Measurements from ENCODE around the gene GRIP2.
A peak's percentile ranks its signal among the peaks of the same experiment; 100 is the strongest.

The GRIP2 gene

DNA sequence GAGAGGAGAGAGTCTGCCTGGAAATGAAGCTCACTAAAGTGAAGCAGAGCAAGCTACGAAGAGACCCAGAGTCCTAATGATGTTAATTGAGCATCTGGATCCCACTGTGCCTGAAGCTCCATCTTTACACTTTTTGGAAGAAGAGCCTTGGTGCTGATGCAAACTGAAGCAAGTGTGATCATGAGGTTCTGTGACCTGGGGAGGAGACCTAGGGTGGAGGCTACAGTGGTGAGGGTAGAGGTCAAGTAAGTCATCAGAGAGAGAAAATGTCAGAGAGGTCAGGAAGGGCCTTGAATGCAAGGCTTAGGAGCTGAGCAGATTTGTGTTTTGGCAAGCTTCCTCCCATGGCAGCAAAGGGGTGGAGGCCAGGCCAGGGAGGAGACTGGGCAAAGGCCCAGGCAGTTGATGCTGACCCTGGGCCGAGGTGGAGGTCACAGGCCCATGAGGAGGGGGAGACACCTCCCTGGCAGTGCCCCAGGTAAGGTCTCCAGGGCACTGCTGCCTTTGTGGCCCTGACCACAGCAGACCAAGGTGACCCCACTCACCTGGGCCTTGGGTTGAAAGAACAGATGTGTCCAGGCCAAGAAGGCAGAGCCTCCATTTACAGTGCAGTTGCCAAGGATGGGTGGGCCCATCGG is 1.6 kb downstream of the GRIP2 start:
- no peak for ATAC-seq

DNA sequence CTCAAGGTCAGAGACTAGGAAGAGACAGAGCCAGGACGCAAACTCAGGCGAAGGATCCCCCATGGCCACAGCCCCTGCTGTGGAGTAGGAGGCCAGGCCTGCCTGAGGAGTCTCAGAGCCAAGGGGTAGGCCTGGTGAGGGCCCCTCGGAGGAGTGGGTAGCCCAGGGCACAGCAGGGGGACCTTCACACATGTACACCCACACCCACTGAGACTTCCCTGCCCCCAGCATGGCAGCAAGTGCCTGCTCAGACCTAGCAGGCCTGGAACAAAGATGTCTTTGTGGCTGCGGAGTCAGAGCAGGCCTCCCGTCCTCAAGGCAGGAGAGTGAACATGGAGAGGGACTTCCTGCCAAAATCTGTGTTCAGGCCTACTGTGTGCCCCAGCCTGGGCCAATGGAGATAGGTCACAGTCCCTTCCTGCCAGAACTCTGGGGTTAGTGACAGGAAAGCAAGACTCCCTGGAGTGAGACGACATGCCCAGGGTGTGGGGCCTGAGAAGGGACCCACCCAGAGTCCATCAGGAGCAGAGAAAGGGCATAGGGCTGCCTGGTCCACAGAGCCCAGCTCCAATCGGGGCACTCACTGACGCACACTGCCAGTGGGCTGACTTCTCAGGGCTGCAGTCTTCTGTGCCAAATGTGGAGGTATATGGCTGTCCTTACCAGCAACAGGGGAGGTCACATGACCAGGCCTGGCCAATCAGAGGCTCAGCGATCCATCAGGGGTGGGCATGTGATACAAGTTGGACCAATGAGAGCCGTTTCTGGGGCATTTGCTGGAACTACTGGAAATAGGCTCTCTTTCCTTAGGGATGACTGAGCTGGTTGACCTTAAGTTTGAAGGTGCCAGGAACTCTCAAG is 2.3 kb downstream of the GRIP2 start:
- no peak for ATAC-seq

DNA sequence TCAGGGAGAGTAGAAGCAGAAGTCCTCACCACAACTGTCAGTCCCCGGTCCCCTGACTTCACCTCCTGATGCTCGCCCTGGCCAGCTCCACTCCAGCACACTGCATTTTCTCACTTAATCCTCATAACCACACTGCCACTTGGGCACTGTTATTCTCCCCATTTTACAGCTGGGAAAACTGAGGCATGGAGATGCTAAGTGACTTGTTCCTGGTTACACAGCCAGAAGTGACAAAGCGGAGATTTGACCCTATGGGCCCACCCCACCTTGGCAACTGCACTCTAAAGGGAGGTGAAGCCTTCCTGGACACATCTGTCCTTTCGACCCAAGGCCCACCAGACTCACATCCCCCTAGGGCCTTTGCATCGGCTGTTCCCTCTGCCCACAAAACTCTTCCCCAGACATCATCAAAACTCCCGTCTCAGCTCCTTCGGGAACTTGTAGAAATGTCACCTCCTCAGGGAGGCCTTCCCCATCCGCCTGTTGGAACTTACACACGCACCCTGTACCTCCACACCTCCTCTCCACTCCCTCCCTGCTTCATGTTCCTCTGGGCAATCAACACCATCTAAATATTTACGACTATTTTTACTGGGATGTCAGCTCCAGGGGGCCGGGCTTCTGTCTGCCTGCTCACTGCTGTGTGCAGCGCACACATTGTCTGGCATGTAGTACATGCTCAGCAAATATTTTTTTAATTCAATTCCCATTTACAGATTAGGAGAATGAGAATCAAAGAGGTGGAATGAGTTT is 3.1 kb downstream of the GRIP2 start:
- no peak for ATAC-seq

DNA sequence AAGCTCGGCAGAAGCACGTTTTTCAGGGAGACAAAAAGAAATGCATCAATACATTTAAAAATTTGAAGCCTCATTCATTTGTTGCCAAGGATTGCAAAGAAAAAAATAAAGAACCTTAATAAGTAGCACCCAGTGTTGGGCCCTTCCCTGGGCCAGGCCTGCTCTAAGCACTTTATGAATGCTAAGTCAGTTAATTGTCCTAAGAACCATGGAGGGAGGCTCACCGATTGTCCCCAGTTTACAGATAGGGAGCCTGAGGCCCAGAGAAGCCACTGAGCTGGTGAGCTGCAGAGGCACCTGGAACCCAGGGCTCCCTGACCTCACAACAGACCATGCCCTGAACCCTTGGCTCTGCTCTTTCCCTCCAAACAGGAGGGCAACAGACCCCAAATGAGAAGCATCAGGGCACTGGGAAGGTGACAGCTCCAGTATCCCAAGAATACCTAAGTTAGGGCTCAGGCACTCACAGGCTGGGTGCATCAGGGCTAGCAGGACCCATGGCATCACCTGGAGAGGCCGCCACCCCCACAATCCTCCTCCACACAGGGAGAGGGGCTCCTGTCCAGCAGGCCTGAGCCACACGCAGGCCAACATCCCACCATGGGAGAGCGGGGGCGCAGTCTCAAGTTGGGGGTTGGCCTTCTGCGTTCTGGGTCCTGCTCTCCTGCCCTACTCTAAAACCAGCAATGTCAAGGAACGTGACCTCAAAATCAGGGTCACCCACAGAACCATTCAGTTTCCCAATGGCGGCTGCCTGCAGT is 3.9 kb downstream of the GRIP2 start:
- no peak for ATAC-seq

DNA sequence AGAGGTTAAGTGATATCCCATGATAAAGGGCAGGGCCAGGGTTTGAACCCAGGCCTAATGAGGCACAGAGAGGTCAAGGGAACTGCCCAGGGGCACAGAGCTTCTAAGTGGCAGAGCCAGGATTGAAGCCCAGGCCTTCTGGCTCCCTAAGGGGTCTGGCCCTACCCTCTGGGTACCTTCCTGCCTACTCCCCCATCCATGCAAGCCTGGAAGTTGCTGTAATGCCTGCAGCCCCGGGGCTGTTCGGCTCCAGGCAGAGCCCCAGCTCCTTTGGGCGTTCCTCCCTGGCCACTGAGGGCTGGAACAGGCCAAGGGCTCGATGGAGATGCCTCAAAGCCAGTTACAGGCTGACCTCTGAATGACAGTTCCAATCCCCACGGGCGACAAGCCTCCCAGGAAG is 4.5 kb downstream of the GRIP2 start:
- ATAC-seq: no peak

DNA sequence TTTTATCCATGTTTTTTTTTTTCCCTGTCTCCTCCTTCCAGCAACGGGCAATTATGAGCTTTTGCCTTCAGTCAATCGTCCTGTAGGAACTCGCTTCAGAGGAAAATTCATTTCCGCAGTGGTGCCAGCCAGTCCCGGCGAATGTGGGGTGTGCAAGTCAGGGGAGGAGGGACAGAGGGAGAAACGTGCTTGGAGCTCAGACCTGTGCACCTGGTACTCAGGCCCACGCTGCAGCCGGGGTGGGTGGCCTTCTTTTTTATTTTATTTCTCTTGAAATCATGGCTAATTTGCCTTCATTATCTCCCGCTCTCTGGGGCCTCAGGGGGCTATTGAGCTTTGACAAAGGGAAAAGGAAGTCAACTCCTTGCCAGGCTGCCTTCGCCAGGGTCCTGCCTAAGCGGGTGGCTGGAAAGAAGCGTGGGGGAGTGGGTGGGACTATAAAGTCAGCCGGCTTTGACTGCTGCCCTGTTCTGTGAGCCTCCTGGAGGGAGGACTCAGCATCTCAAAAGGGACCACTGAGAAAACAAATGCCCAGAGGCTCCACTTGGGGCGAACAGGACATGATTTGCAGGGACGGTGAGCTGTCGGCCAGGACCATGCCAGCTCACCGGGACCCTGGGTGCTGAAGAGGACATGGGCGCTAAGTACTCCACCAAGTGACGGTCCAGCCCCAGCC is 5.5 kb downstream of the GRIP2 start:
- no peak for ATAC-seq

DNA sequence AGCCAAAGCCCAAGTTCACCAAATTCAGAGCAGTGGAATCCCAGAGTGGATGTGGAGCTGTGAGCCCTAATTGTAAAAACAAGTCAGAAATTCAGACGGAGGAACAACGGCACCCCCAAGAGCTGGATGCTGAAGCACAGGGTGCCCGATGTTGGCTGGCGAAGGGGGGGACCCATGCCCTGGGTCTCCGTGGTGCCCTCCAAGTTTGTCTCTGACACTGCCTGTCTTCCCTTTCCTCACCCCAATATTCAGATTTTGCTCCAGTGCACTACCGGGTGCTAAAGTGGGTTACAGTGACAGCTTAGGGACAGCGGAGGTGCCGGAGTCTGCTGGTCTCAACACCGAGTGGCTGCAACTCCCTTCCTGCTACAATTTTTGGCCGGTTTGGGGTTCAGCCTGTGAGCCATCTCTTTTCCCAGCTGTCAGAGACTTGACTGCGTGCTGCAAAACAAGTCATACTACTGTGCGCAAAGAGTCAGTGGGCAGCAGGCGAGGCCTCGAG is 6.6 kb downstream of the GRIP2 start:
- no peak for ATAC-seq

DNA sequence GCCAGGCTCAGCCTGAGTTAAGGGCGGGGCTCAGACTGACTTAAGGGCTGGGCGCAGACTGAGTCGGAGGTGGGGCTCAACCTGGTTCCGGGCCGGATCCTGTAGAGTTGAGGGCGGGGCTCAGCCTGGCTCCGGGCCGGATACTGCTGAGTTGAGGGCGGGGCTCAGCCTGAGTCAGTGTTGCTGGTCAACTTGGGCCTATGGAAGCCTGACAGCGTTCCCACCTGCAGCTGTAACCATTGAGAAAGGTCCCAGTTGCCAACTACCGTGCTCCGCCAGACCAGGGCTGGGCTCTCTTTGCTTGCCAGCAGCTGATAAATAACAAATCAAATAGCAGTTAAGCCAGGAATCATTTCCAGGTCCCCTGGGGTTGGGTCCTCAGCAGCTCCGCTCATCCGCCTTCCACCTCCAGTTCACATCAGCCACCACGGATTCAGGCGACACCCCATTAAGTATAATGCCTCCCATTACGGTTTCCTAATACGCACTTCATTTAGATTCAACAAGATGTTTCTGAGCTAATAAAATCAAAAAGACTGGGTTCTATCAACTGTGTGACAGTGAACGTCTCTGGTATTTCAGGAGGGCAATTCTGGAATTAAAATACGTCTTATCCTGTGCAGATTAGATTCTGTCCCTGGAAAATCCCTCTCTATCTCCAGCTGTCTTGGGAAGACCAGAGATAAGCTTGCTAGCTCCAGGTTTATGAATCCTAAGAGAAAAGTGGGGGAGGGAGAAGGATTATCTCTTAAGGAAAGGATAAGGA is 7.3 kb downstream of the GRIP2 start:
- ATAC-seq: no peak

DNA sequence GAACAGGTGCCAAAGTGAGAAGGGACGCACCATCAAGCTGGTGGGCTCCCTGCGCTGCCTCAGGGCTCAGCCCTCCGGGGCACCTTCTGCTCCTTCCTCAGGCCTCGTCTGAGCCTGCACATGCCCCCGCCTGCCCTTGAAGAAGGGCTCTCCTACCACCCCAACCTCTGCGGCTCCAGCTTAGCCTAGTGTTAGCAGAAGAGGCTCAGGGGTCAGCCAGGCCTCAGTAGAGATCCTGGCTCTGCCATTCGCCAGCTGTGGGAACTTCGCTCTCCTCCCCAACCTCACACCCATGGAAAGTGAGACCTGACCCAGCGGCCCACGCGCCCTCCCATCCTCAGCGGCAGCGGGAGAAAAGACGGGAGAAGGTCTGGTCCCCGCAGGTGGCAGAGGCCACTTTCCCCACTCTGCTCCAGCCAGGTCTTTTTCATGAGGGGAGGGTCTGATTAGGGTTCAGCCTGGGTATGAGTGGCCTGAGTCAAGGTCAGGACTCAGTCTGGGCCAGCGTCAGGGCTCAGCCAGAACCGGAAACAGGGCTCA is 8.2 kb downstream of the GRIP2 start:
- ATAC-seq: no peak

DNA sequence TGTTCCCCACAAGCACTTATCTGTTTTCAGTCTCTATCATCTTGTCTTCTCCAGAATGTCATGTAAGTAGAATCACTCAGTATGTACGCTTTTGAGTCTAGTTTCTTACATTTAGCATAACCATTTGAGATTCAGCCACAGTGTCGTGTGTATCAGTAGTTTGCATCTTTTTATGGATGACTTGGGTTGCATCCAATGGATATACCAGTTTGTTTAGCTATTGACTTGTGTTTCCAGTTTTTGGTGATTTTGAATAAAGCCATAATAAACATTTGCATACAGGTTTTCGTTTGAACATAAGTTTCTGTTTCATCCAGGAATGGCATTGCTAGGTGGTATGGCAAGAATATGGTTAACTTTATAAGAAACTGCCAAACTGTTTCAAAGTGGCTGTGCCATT is 12.1 kb downstream of the GRIP2 start:
- ATAC-seq: no peak

DNA sequence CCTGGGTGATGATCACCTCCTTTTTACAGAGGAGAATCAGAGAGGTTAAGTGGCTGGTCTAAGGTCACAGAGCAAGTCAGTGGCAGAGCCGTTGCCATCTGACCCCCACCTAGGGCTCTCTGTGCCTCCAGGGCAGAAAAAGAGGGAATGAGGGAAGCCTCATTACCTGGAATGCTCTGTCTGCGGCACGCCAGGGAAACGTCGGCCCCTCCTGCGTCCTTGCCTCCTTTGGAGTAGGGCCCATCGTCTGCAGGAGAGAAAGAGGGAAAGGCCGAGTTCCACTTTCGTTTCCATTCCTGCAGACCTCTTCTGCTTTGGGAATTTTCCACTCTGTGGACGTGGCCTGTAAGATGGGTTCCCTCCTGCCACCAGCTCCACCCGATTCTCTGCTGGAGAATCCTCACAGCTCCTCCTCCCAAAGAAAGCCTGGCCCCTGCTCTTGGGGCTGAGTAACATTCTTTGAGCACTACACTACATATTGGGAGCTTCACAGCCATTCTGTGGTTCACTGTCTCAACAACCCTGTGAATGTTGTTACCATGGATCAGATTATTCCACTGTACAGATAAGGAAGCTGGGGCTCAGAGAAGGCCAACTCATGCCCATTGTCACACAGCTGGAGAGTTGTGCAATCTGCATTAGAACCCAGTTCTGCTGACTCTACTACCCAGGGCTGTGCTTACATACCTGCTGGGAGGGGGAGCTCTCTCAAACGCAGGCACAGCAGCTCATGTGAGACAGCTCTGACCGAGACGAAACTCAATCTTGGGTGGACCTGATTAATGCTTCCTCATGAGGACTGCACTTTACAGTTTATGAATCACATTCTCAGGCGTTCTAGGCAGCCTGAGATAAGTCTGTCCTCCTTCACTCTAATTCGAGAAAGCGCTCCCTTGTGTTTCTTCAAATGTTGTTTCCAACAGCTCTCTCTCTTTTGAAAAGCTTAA is 14.2 kb downstream of the GRIP2 start:
- peak; percentile 55 to 67 for ATAC-seq

DNA sequence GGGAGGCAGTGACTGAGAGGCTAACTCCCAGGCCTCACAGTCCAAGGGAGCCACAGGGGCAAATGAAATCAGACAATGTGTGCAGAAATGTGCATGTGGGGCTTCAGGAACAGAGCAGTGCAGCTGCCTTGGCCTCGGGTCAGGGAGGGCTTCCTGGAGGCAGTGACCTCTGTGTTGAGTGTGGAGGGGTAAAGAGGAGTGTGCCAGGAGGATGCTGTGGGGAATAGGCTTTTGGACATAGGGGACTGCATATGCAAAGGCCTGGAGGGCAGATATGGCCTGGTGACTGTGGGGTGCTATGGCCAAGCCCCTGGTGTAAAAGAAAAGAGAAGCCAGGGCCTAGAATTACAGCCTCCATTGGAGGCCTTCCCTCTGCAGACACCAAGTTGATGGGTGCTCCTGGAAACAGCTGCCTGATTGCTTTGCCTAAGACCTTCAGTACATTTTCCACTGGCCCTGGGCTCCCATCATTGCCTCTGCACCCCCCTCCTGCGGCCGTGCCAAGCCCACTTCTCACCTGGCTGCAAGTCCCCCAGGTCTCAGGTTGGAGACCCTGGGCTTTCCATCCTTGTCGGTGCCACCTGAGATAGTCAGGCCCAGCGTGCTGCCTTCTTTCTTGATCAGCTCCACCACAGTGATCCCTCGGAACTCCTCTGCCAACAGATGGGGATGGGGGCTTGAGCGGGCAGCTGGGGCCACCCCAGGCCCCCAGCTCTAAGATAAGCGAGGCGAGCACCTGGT is 15.1 kb downstream of the GRIP2 start:
- ATAC-seq: no peak

DNA sequence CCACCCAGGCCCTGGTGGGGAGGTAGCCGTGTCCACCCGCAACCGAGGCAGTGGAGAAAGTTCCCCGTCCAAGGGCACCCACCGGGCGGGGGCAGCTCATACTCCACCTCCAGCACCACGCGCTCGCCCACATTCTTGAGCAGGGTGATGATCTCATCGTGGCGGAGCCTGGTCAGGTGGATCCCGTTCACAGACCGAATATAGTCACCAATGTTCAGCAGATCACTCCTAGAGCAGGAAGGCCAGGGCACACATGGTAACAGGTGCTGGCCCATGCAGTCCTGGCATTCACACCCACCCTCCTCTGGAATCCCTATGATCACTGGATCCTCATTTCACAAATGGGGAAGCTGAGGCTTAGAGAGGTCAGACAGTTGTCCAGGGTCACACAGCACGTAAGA is 15.8 kb downstream of the GRIP2 start:
- no peak for ATAC-seq

DNA sequence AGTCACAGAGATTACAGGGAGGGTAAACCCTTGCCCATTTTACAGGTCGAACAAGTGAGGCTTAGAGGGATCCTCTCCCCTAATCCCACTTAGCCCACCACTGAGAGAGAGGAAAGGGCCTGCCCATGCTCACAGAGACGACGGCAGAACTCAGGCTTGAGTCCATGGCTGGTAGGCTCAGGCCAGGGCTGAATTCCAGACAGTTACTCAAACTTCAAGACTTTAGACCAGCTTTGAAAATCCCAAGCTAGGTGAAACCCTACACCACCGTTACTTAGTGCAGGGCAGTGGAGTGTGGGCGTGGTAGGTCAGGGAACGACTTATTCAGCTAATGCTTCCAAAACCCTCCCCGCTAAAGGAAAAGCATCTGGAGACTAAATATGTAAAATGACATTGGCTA is 16.4 kb downstream of the GRIP2 start:
- ATAC-seq: no peak

DNA sequence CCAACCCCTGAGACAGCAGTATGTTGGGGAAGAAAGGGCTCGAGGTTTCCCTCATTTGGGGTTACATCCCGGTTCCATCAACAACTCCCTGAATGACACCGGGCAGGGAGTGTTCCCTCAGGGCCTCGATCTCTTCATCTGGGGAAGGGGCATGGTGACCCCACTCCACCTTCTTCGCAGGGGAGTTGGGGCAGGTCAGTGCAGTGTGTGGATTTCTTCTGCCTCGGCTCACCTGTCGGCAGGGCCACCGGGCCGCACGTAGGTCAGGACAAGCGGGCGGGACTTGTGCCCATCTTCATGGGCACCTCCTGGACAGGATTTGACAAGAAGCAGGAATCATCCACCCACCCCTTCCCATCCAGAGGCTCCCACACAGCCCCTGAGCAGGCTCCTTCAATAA is 17.4 kb downstream of the GRIP2 start:
- no peak for ATAC-seq

DNA sequence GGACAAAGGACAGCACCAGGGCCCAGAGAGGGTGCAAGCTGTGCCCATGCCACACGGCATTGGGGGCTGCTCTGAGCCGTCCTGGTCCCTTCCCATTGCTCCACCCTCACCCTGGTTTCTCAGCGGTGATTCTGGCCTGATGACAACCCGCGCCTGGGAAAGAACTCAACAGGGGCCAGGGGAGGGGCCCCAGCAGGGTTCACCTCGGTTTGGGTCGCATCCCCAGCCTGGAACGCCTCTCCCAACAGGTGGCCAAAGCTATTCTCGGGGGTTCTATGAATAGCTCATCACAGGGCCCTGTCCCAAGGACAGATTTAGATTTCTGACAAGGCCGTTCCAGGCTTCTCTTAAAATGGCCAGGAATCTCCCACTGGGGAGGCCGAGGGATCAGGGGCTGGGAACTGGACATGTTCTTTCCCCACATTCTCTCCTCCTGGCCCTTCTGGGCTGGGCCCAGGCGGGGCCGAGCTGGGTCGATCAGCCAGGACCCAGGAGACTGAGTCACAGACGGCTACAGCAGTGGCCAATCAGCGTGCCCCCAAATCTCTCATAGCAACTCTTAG is 17.9 kb downstream of the GRIP2 start:
- no peak for ATAC-seq

DNA sequence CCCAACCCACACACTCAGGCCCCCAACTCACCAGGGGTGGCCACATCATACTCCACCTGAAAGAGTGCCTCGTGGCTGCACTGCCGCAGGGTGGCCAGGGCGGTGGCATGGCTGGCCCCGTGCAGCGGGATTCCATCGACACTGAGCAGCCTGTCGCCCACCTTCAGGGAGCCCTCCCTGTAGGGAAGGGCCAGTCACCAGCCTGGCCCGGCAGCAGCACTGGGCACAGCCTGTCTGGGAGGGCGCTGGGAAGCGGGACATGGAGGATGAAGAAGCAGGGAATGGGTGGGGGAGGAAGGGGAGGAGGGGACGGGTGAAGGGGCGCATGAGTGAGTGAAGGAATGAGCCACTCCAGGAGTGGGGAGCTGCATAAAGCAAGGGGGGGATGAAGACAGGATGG is 18.5 kb downstream of the GRIP2 start:
- ATAC-seq: no peak

DNA sequence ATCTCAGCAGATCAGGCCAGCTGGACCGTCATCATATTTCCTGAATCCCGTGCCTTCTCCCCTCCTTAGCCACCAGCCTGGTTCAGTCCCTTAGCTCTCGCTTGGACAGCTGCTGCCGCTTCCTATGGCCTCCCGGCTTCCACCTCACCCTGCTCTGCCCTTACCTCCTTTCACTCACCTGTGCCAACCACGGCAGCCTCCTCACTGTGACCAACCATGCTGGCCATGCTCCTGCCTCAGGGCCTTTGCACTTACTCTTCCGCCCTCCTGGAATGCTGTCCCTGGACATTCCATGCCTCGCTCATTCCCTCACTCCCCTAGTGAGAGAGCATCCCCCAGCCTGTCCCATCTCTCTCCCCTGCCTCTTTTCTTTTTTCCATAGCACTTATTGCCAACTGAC is 19.2 kb downstream of the GRIP2 start:
- no peak for ATAC-seq

DNA sequence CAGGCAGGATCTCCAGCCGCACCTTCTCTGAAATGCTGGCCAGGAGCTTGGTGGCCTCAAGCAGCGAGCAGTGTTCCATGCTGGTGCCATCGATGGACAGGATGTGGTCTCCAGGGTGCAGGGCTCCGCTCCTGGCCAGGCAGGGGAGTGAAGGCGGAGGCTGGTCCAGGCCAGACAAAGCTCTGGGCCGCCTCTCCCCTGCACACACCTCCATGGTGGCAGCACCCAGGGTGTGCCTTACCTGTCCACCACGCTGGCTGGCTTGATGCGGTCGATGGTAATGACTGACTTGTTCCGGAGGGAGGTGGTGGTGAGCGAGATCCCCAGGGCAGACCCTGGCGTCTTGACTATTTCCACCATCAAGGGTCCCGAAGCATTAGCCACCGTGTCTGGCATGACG is 20.0 kb downstream of the GRIP2 start:
- no peak for ATAC-seq
